Measurements from ENCODE around the gene MMS19. TPM values are rescaled to one million over a fixed set of nuclear protein-coding genes. Genes with fewer than 3 reads are reported as not detected.

Gene MMS19
- total and polyA plus RNA-seq, 12 donors = 38.7 to 139 (median 64.7) TPM

- Histone ChIP-seq H3K9me3 (replicated peaks in 1 of 3) (no peaks in the 10 kb centered on the region), H3K27me3 (no peaks in the 10 kb centered on the region), H3K4me3 (no peak overlapping the region), H3K36me3 (replicated peaks in 1 of 2) (no peaks in the 10 kb centered on the region), H3K27ac (no peak overlapping the region), H3K4me1 (replicated peaks in 1 of 2) (peaks cover 6 to 12% of the 10 kb centered on the region in 2 donors)
- 83 to 97% (median 89%) methylated on average over 7 to 10 of the region's 10 CpGs for WGBS, 4 donors
- no peak for DNase-seq
- TF ChIP-seq CTCF (IDR thresholded peaks at IDR 0.05) (no peak), POLR2A (IDR thresholded peaks at IDR 0.05) (no peak)
- intact Hi-C loops (cut with DNase I) = no loop called here
These were observed 17.2 kb upstream of the MMS19 start for GRCh38 chr10:97515271-97515978.

GRCh38 chr10:97514344-97514743, 16.1 kb upstream of the MMS19 start:
- Histone ChIP-seq H3K9me3 (replicated peaks in 1 of 3) (no peaks in the 10 kb centered on the region), H3K27ac (no peak overlapping the region), H3K4me1 (replicated peaks in 1 of 2) (peaks cover 6 to 12% of the 10 kb centered on the region in 2 donors), H3K36me3 (replicated peaks in 1 of 2) (no peaks in the 10 kb centered on the region), H3K4me3 (no peak overlapping the region), H3K27me3 (no peaks in the 10 kb centered on the region)
- WGBS, 4 donors = 48 to 60% (median 53%) methylated on average over 9 to 10 of the region's 10 CpGs
- TF ChIP-seq CTCF (IDR thresholded peaks at IDR 0.05) (no peak), POLR2A (IDR thresholded peaks at IDR 0.05) (no peak)
- intact Hi-C loops (cut with DNase I) = no loop called here
- DNase-seq = no peak

GRCh38 chr10:97512993-97513392, 14.8 kb upstream of the MMS19 start:
- no peak overlapping the region for H3K4me3 ChIP-seq
- no peaks in the 10 kb centered on the region for H3K36me3 ChIP-seq (replicated peaks in 1 of 2)
- intact Hi-C loops (cut with DNase I) = no loop called here
- no peaks in the 10 kb centered on the region for H3K27me3 ChIP-seq
- H3K27ac ChIP-seq = no peak overlapping the region
- H3K9me3 ChIP-seq (replicated peaks in 1 of 3) = no peaks in the 10 kb centered on the region
- TF ChIP-seq CTCF (IDR thresholded peaks at IDR 0.05) (no peak), POLR2A (IDR thresholded peaks at IDR 0.05) (no peak)
- WGBS, 4 donors = 67 to 81% (median 78%) methylated on average over 1 of the region's 1 CpG
- H3K4me1 ChIP-seq (replicated peaks in 1 of 2) = peaks cover 0 to 1% of the 10 kb centered on the region in 2 donors
- DNase-seq = no peak

GRCh38 chr10:97511711-97512440, 13.7 kb upstream of the MMS19 start:
- H3K9me3 ChIP-seq (replicated peaks in 1 of 3) = no peaks in the 10 kb centered on the region
- no peaks in the 10 kb centered on the region for H3K4me1 ChIP-seq (replicated peaks in 1 of 2)
- 77 to 87% (median 80%) methylated on average over 3 of the region's 3 CpGs for WGBS, 4 donors
- no peaks in the 10 kb centered on the region for H3K27me3 ChIP-seq
- H3K4me3 ChIP-seq = no peak overlapping the region
- TF ChIP-seq CTCF (IDR thresholded peaks at IDR 0.05) (no peak), POLR2A (IDR thresholded peaks at IDR 0.05) (no peak)
- DNase-seq = no peak
- no peak overlapping the region for H3K27ac ChIP-seq
- H3K36me3 ChIP-seq (replicated peaks in 1 of 2) = no peaks in the 10 kb centered on the region
- intact Hi-C loops (cut with DNase I) = no loop called here

All from adrenal gland (tissue), 12 donors.